ENCODE results near the gene B4GAT1. TPM values are rescaled to one million over a fixed set of nuclear protein-coding genes. Genes with fewer than 3 reads are reported as not detected.

The B4GAT1 gene
- total and polyA plus RNA-seq, 2 of the 13 experiments (the other 11 are each of a cell fraction or from before 2014, with no cell fraction given), result 40.4 to 109 TPM

DNA sequence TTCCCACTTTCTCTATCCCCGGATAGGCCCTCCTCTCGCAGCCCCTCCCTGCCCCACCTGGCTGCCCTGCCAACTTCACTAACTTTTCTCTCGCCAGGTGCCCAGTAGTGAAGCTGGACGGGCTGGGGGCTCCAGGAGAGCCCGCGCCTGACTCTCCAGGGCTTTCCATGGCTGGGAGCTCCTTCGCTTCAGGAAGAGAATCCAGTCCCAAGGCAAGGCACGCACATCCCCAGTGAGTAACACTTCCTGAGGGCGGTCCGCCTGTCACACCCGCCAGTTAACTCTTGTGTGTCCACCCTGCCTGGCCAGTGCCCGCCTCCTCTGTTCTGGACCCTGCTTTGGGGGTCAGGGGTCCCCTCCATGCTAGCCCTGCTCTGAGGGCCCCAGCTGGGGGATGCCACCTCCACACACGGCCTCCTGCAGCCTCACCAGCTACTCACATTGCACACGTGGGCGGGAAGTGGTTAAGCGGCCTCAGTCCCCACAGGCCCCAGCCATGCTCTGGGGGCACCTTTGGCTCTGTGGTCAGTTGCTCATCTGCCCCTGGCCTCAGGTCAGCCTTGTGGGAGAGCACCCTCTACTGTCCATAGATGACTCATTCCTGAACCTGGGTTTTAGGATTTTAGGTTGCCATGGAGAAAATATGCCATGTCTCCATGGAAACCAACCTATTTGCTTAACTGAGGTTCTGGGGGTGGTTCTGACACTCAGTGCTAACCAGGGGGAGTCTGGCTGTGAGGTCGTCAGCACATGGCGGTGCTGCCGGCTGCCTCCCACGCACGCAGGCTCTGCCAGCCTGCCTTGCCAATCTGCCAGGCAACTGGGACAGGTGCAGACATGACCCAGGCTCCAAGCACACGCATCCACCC is 11.0 kb downstream of the B4GAT1 start, which contains the start of gene RIN1 (continued):
- TF ChIP-seq, protein P1, sequence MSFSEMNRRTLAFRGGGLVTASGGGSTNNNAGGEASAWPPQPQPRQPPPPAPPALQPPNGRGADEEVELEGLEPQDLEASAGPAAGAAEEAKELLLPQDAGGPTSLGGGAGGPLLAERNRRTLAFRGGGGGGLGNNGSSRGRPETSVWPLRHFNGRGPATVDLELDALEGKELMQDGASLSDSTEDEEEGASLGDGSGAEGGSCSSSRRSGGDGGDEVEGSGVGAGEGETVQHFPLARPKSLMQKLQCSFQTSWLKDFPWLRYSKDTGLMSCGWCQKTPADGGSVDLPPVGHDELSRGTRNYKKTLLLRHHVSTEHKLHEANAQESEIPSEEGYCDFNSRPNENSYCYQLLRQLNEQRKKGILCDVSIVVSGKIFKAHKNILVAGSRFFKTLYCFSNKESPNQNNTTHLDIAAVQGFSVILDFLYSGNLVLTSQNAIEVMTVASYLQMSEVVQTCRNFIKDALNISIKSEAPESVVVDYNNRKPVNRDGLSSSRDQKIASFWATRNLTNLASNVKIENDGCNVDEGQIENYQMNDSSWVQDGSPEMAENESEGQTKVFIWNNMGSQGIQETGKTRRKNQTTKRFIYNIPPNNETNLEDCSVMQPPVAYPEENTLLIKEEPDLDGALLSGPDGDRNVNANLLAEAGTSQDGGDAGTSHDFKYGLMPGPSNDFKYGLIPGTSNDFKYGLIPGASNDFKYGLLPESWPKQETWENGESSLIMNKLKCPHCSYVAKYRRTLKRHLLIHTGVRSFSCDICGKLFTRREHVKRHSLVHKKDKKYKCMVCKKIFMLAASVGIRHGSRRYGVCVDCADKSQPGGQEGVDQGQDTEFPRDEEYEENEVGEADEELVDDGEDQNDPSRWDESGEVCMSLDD (CRISPR knock-in tag; IDR thresholded peaks at IDR 0.05; ENCODE audit: borderline replicate concordance), result no peak; the same call in 1 of the 2 replicates
- no peak for TF ChIP-seq EEA1 (CRISPR knock-in tag; IDR thresholded peaks at IDR 0.05; ENCODE audit: borderline replicate concordance)
- TF ChIP-seq, protein P2, sequence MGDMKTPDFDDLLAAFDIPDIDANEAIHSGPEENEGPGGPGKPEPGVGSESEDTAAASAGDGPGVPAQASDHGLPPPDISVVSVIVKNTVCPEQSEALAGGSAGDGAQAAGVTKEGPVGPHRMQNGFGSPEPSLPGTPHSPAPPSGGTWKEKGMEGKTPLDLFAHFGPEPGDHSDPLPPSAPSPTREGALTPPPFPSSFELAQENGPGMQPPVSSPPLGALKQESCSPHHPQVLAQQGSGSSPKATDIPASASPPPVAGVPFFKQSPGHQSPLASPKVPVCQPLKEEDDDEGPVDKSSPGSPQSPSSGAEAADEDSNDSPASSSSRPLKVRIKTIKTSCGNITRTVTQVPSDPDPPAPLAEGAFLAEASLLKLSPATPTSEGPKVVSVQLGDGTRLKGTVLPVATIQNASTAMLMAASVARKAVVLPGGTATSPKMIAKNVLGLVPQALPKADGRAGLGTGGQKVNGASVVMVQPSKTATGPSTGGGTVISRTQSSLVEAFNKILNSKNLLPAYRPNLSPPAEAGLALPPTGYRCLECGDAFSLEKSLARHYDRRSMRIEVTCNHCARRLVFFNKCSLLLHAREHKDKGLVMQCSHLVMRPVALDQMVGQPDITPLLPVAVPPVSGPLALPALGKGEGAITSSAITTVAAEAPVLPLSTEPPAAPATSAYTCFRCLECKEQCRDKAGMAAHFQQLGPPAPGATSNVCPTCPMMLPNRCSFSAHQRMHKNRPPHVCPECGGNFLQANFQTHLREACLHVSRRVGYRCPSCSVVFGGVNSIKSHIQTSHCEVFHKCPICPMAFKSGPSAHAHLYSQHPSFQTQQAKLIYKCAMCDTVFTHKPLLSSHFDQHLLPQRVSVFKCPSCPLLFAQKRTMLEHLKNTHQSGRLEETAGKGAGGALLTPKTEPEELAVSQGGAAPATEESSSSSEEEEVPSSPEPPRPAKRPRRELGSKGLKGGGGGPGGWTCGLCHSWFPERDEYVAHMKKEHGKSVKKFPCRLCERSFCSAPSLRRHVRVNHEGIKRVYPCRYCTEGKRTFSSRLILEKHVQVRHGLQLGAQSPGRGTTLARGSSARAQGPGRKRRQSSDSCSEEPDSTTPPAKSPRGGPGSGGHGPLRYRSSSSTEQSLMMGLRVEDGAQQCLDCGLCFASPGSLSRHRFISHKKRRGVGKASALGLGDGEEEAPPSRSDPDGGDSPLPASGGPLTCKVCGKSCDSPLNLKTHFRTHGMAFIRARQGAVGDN (CRISPR knock-in tag; IDR thresholded peaks at IDR 0.05), result peak; percentile 85
- no peak for TF ChIP-seq RBAK (CRISPR knock-in tag; IDR thresholded peaks at IDR 0.05)
- TF ChIP-seq ZNF33B (CRISPR knock-in tag; IDR thresholded peaks at IDR 0.05), result no peak; the same call in 1 of the 2 replicates
- peak; percentile 94 for TF ChIP-seq RAD21 (CRISPR knock-in tag; IDR thresholded peaks at IDR 0.05)
- TF ChIP-seq CCDC6 (CRISPR knock-in tag; IDR thresholded peaks at IDR 0.05), result 0 out of 2 replicates have a peak, but pooled peaks have one; percentile 48
- TF ChIP-seq ZNF616 (CRISPR knock-in tag; IDR thresholded peaks at IDR 0.05; ENCODE audit: low read depth), result 0 out of 2 replicates have a peak, but pooled peaks have one; percentile 50
- peak; percentile 52; the same call in 1 of the 2 replicates for TF ChIP-seq GATA4 (IDR thresholded peaks at IDR 0.05; ENCODE audit: borderline replicate concordance, low read depth)
- no peak for TF ChIP-seq ZNF644 (CRISPR knock-in tag; IDR thresholded peaks at IDR 0.05; ENCODE audit: low read depth)
- TF ChIP-seq BRD4 (CRISPR knock-in tag; IDR thresholded peaks at IDR 0.05), result no peak
- TF ChIP-seq, protein P3, sequence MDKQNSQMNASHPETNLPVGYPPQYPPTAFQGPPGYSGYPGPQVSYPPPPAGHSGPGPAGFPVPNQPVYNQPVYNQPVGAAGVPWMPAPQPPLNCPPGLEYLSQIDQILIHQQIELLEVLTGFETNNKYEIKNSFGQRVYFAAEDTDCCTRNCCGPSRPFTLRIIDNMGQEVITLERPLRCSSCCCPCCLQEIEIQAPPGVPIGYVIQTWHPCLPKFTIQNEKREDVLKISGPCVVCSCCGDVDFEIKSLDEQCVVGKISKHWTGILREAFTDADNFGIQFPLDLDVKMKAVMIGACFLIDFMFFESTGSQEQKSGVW (CRISPR knock-in tag; IDR thresholded peaks at IDR 0.05; ENCODE audit: borderline replicate concordance), result no peak
- TF ChIP-seq ZBTB7B (CRISPR knock-in tag; IDR thresholded peaks at IDR 0.05), result peak; percentile 89
- 0 out of 2 replicates have a peak, but pooled peaks have one; percentile 85 for TF ChIP-seq ZNF235 (CRISPR knock-in tag; IDR thresholded peaks at IDR 0.05; ENCODE audit: borderline replicate concordance)
- TF ChIP-seq, protein P4, sequence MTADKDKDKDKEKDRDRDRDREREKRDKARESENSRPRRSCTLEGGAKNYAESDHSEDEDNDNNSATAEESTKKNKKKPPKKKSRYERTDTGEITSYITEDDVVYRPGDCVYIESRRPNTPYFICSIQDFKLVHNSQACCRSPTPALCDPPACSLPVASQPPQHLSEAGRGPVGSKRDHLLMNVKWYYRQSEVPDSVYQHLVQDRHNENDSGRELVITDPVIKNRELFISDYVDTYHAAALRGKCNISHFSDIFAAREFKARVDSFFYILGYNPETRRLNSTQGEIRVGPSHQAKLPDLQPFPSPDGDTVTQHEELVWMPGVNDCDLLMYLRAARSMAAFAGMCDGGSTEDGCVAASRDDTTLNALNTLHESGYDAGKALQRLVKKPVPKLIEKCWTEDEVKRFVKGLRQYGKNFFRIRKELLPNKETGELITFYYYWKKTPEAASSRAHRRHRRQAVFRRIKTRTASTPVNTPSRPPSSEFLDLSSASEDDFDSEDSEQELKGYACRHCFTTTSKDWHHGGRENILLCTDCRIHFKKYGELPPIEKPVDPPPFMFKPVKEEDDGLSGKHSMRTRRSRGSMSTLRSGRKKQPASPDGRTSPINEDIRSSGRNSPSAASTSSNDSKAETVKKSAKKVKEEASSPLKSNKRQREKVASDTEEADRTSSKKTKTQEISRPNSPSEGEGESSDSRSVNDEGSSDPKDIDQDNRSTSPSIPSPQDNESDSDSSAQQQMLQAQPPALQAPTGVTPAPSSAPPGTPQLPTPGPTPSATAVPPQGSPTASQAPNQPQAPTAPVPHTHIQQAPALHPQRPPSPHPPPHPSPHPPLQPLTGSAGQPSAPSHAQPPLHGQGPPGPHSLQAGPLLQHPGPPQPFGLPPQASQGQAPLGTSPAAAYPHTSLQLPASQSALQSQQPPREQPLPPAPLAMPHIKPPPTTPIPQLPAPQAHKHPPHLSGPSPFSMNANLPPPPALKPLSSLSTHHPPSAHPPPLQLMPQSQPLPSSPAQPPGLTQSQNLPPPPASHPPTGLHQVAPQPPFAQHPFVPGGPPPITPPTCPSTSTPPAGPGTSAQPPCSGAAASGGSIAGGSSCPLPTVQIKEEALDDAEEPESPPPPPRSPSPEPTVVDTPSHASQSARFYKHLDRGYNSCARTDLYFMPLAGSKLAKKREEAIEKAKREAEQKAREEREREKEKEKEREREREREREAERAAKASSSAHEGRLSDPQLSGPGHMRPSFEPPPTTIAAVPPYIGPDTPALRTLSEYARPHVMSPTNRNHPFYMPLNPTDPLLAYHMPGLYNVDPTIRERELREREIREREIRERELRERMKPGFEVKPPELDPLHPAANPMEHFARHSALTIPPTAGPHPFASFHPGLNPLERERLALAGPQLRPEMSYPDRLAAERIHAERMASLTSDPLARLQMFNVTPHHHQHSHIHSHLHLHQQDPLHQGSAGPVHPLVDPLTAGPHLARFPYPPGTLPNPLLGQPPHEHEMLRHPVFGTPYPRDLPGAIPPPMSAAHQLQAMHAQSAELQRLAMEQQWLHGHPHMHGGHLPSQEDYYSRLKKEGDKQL (CRISPR knock-in tag; IDR thresholded peaks at IDR 0.05; ENCODE audit: low read depth), result no peak
